Measurements from ENCODE around the gene MMRN1.

MMRN1 gene

DNA sequence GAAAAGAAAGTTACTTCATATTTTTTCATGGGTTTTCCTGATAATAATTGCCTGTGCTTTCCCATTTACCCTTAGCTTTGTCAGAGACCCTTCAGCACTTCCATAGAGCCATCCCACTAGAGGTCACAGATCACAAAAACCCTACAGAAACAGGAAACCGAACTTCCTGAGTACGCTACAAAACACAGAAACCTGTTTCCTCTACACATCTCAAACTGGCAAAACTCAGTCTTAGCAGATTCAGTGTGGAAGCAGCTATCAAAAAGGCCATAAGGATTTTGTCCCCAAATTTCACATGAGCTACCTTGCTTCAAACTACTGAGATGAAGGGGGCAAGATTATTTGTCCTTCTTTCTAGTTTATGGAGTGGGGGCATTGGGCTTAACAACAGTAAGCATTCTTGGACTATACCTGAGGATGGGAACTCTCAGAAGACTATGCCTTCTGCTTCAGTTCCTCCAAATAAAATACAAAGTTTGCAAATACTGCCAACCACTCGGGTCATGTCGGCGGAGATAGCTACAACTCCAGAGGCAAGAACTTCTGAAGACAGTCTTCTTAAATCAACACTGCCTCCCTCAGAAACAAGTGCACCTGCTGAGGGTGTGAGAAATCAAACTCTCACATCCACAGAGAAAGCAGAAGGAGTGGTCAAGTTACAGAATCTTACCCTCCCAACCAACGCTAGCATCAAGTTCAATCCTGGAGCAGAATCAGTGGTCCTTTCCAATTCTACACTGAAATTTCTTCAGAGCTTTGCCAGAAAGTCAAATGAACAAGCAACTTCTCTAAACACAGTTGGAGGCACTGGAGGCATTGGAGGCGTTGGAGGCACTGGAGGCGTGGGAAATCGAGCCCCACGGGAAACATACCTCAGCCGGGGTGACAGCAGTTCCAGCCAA, at the start of gene MMRN1:
TSS of gene MMRN1 (plus strand) at position 206 of the 902 bp plus-strand sequence. CDS start at position 324, 118 bp downstream.
- no peak for DNase-seq (ENCODE audit: low read depth in 3 of 3)

GRCh38 chr4:89847571-89848325, 46.9 kb upstream of the MMRN1 start:
- no peak for DNase-seq (ENCODE audit: low read depth in 3 of 3)

GRCh38 chr4:89855236-89855635, 39.4 kb upstream of the MMRN1 start:
- no peak for DNase-seq (ENCODE audit: low read depth in 3 of 3)

- DNase-seq (ENCODE audit: low read depth in 3 of 3): no peak
Observed at GRCh38 chr4:89860971-89861370, 33.7 kb upstream of the MMRN1 start.

DNA sequence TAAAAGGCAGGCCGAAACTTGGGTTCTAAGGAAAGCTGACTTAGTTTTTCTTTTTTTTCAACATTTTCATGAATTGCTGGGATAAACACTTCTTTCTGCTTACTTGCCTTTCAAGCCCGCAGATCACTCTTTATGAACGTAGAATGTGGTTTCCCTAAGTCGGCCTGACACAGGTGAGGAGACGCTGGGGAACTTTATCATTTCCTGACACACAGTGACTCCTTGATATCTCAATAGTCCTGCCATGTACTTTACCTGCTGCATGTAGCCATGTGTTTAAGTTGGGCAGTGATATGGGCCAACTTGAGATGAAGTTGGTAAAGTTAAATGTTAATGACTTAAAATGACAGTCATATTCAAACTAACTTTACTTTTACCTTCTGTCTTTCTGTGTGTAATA, 31.1 kb upstream of the MMRN1 start:
- DNase-seq (ENCODE audit: low read depth in 3 of 3): no peak

DNA sequence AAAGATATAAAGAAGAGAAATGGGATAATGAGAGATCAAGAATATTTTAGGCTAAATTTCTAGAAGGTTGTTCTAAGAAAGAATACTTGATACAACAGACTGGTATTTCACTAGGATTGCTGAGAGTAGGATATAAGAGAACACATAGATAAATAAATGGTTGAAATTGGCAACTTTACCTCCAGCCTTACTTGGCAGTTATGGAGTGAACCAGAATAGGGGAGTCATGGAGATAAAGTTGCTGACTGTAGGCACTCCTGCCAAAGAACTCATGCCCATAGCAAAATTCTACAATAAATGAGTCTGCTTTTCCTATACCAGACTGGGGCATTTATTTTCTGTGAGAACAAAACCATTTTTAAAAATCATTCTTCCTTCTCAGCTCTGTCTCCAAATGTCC, 26.4 kb upstream of the MMRN1 start:
- no peak for DNase-seq (ENCODE audit: low read depth in 3 of 3)

DNA sequence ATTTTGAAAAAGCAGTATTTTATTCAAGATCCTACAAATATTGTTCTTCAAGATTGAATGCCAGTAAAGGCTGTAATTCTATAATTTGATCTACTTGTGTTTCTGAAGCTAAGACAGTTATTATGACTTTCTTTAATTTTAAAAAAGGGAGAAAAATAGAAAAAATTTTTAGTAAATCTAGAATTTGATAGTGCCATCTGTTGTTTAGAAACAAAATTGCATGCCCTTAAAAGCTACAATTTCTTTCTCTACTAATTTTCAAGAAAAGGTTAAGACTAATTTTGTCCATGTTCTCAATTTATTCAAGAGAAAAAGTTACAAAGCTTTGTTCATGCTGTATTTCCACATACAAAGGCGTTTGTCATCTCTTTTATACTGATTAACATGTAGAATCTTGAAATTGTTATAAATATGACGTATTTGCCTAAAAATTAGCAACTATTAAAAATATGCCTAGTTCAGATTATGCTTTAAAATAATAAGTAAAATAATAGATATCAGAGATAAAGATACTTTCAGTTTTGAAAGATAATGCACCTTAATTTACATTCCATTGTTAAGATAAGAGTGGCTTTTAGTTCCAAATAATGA, 25.6 kb upstream of the MMRN1 start:
- DNase-seq (ENCODE audit: low read depth in 3 of 3): no peak

DNA sequence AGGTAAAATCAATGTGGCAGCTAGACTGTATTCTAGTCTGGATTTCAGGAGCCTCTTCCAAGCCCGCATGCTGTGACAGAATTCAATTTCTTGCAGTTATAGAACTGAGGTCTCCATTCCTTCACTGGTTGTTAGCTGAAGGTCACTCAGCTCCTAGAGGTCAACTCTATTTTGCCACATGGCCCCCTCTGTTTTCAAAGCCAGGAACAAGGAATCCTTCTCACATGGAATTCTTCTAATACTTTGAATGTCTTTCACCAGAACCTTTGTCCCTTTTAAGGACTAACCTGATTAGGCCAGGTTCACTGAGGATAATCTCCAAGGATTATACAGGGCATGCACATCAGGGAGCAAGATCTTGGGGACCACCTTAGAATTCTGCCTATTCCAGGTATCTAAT, 23.4 kb upstream of the MMRN1 start:
- no peak for DNase-seq (ENCODE audit: low read depth in 3 of 3)

DNA sequence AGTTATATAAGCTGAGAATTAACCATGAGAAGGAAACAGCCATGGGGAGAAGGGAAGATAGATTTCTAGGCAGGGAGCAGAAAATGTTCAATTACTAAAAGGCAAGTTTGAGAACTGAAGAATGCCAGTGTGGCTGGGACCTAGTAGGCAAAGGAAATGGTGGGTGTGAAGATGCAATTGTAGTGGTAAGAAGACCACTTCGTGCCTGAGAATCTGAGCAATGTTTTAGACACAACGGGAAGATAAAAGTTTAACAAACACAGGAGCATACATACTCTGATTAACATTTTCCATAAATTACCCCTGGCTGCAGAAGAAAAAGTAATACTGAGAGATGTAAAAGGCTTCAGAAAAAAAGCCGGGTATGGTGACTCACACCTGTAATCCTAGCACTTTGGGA, 18.1 kb upstream of the MMRN1 start:
- DNase-seq (ENCODE audit: low read depth in 3 of 3): no peak

GRCh38 chr4:89878611-89879010, 16.0 kb upstream of the MMRN1 start:
- no peak for DNase-seq (ENCODE audit: low read depth in 3 of 3)

- DNase-seq (ENCODE audit: low read depth in 3 of 3): no peak
Observed at GRCh38 chr4:89879215-89879614, 15.4 kb upstream of the MMRN1 start.

DNA sequence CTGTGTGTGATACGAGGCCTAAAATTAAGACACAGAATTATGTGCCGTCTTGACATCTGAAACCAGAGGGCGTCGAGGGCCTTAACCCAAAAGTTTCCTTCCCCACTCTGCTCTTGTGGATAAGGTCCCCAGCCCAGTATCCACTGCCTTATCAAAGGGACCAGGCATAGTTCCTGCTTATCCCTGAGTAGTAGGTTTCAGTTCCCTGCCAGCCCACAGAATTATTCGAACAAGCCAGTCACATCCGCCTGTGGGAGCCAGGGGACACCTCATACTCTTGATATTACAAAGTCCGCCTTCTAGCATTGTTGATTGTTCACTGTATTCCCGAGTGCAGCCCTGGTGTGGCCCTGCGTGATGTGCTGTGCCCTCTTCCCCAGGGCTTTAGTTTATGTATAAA, 5.4 kb upstream of the MMRN1 start:
- DNase-seq (ENCODE audit: low read depth in 3 of 3): no peak

GRCh38 chr4:89897867-89898266, 3.2 kb downstream of the MMRN1 start:
- DNase-seq (ENCODE audit: low read depth in 3 of 3): no peak

GRCh38 chr4:89898304-89898716, 3.7 kb downstream of the MMRN1 start:
- DNase-seq (ENCODE audit: low read depth in 3 of 3): no peak

- no peak for DNase-seq (ENCODE audit: low read depth in 3 of 3)
Observed at GRCh38 chr4:89899152-89899551, 4.5 kb downstream of the MMRN1 start.

DNA sequence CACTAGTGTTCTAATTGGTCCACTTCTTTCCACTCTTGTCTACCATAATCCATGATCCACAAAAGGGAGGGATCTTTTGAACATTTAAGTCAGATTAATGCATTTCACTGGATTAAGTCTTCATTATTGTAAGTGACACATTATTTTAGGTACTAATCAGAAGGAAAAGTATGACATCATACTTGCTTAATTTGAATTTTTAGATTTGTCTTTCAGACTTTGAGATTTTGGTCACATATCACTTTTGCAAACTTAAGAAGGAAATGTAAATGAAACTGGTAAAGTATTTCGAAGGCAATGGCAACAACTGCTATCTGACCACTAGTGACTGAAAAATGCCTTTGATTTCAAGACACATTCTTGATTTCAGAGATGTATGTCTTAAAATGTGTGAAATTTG, 5.2 kb downstream of the MMRN1 start:
- DNase-seq (ENCODE audit: low read depth in 3 of 3): no peak

DNA sequence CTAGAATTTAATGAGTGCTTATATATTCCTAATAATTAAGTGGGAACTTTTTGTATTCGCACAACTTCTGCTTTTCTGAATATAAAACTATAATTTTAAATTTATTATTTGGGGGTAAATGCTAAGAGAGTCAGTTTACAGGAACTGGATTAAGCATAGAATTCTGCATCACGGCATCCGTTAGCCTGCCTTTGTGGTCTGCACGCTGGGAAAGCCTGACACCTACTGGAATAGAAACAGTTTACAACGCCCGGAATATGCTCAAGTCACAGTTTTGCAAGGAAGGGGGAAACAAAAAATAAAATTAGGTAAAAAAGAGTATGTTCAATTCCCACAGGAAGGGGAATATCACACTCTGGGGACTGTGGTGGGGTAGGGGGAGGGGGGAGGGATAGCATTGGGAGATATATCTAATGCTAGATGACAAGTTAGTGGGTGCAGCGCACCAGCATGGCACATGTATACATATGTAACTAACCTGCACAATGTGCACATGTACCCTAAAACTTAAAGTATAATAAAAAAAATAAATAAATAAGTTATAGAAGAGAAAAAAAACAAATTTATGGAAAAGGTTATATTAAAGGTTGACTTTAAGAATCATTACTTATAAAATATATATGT, 7.3 kb downstream of the MMRN1 start:
- peak; percentile 13 to 31 (median 15) for DNase-seq (ENCODE audit: low read depth in 3 of 3)

- no peak for DNase-seq (ENCODE audit: low read depth in 3 of 3)
Observed at GRCh38 chr4:89904524-89904923, 9.9 kb downstream of the MMRN1 start.

DNA sequence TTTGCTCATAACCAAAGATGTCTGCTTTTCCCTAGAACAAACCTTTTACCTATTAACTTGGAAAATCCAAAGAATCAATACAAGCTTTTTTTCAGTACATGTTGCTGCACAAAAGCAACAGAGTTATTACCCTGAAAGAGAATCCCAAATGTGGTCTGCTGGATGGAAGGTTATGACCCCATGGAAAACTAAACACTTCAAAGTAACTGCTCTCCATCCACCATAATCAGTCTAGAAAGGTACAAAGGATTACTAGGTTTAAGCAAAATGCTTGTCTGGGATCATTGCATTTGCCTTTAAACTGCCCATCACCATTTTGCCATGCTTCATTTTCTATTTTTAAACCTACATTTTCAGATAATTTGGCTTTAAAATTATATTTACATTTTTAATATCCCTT, 11.7 kb downstream of the MMRN1 start:
- no peak for DNase-seq (ENCODE audit: low read depth in 3 of 3)

- DNase-seq (ENCODE audit: low read depth in 3 of 3): no peak
Observed at GRCh38 chr4:89906777-89907521, 12.3 kb downstream of the MMRN1 start.

DNA sequence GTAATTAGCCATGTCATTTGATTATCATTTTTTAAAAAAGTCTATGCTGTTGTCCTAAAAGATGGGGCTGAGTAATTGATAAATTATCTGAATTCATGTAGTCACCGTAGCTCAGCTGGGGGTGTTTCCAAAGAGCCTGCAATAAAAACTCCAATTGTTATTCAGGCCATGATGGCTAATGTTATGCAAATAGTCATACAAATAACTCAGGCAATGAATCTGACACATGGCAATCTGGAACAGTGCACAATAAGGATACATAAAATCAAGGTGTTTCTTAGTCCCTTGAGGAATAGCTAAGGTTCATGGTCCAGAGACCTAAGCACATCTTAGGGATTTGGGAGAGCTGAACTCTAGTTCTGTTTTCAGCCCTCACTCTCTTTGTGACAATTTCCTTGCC, 15.2 kb downstream of the MMRN1 start:
- no peak for DNase-seq (ENCODE audit: low read depth in 3 of 3)

Measured in stimulated activated CD4-positive, alpha-beta T cell treated with anti-CD3 and anti-CD28 coated beads, TNF-alpha, amount 100 ng/mL, for 4 hours (primary cell).